Ascending aorta (tissue), 2 donors: ENCODE measurements around the gene RTN1. TPM values are rescaled to one million over a fixed set of nuclear protein-coding genes. Genes with fewer than 3 reads are reported as not detected.

Experiments
- DNase-seq, 2 donors: peaks; one replicate each; pipeline ENCODE4 v3.0.0-alpha.2; 2019; ENCODE audit warnings: low spot score in 2 of 2
- H3K27ac ChIP-seq, 2 donors: fragments of 200-600 bp; sonication (generic); one replicate each; pipeline ENCODE4 v1.5.1; 2016 to 2017; ENCODE audit warnings: mild to moderate bottlenecking in 1 of 2
- H3K27me3 ChIP-seq: fragments of 200-600 bp; sonication (generic); one replicate; pipeline ENCODE4 v1.5.1; 2017
- H3K36me3 ChIP-seq, 2 donors: fragments of 200-600 bp; sonication (generic); one replicate each; pipeline ENCODE4 v1.5.1; 2016
- H3K4me1 ChIP-seq, 2 donors: fragments of 200-600 bp; sonication (generic); one replicate each; pipeline ENCODE4 v1.5.1; 2016 to 2017; ENCODE audit warnings: mild to moderate bottlenecking in 1 of 2
- H3K4me3 ChIP-seq, 2 donors: fragments of 200-600 bp; sonication (generic); one replicate each; pipeline ENCODE4 v1.5.1; 2016 to 2017; ENCODE audit warnings: mild to moderate bottlenecking in 1 of 2
- H3K9me3 ChIP-seq, 2 donors: fragments of 200-600 bp; sonication (generic); one replicate each; pipeline ENCODE4 v1.5.1; 2016
- intact Hi-C: fragments of 100-400 bp; cut with DNase I; formaldehyde crosslinking; loops from one replicate; pipeline ENCODE4 v1.15.1; 2023
- total RNA-seq: library from RNA; depleted of rRNA; stranded (reverse); fragments of >200 nt; gene quantifications from one replicate; pipeline ENCODE4 v1.1.0, GENCODE V29; 2016
- TF ChIP-seq, protein P1 (sequence below), 3 experiments: fragments of 200-600 bp in 2 of 3; fragments of 450-650 bp in 1 of 3; sonication (generic) in 2 of 3; IDR thresholded peaks; one replicate each; pipeline ENCODE4 v1.5.1; 2016 to 2019; ENCODE audit warnings: antibody characterized with exemption in 3 of 3, mild to moderate bottlenecking in 1 of 3, moderate library complexity in 1 of 3

RTN1 gene
- total RNA-seq, 1 donor from 2014 or later, result 52.3 TPM

DNA sequence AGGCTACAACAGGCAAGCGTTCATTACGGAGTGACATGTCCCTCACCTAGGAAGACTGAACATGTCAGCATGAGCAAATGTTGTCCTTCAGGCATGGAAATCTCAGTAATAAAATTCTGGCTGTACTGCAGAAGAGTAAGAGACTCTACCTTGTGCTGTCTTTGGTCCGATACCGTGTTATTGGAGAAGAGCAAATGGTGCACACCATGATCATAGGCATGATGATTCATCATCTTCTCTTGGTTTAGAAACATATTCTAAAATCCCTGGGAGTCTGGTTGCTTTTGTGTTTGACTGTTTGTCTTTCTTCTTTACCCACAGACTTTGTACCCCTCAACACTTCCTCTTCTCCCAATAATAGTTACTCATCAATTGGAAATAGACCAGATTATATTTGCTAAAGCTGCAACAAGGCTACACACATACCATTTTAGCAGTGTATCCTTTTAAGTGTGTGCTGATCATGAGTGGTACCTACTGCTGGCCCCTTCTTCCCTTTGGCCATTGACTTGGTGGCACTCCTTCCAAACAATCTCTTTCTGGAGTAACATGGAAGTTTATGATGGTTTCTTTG lies 93.5 kb downstream of the RTN1 start:
- no peak overlapping the region for H3K27ac ChIP-seq
- H3K36me3 ChIP-seq, result no peaks in the 10 kb centered on the region
- no peaks in the 10 kb centered on the region for H3K4me1 ChIP-seq
- no peak for DNase-seq
- no peak overlapping the region for H3K4me3 ChIP-seq
- TF ChIP-seq, protein P1, sequence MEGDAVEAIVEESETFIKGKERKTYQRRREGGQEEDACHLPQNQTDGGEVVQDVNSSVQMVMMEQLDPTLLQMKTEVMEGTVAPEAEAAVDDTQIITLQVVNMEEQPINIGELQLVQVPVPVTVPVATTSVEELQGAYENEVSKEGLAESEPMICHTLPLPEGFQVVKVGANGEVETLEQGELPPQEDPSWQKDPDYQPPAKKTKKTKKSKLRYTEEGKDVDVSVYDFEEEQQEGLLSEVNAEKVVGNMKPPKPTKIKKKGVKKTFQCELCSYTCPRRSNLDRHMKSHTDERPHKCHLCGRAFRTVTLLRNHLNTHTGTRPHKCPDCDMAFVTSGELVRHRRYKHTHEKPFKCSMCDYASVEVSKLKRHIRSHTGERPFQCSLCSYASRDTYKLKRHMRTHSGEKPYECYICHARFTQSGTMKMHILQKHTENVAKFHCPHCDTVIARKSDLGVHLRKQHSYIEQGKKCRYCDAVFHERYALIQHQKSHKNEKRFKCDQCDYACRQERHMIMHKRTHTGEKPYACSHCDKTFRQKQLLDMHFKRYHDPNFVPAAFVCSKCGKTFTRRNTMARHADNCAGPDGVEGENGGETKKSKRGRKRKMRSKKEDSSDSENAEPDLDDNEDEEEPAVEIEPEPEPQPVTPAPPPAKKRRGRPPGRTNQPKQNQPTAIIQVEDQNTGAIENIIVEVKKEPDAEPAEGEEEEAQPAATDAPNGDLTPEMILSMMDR (IDR thresholded peaks at IDR 0.05), result no peak
- no peaks in the 10 kb centered on the region for H3K27me3 ChIP-seq
- intact Hi-C loops, result no loop called here
- H3K9me3 ChIP-seq, result no peaks in the 10 kb centered on the region

DNA sequence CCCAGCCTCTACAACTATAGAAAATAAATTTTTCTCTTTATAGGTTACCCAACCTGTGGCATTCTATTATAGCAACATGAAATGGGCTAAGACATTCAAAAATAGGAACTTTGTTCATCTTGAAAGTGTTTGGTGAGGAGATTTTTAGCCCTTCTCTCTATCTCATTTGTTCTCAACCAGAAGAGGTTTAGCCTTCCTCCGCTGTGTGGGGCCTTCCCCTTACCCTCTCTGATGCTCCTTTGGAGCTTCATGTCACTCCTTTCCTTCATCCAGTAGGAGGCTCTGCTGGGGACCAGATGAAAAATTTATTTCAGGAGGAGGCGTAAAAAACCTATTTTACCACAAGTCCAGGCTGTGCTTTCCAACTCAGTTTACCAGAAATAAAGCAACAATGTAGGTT lies 94.1 kb downstream of the RTN1 start:
- Histone ChIP-seq H3K4me3 (no peak overlapping the region), H3K27me3 (no peaks in the 10 kb centered on the region), H3K27ac (no peak overlapping the region), H3K36me3 (no peaks in the 10 kb centered on the region), H3K9me3 (no peaks in the 10 kb centered on the region), H3K4me1 (no peaks in the 10 kb centered on the region)
- intact Hi-C loops, result no loop called here
- TF ChIP-seq, protein P1 (IDR thresholded peaks at IDR 0.05), result no peak
- DNase-seq, result no peak

DNA sequence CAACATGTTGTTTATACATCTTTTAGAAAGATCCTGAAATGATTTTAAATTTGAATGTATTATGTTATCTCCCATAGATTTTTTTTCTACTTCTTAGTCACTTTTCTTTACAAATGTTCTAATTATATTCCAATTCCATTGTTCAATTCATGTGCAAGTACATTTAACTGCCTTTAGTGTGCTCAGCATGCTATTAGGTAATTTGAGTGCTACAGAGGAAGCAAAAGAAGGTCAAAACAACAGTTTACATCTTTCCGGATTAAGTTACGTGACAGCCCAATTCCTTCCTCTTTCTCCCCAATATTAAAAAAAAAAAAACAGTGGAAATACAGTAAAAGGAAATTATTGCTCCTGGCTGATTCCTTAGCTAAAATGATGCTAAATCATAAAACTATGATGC lies 98.3 kb downstream of the RTN1 start:
- Histone ChIP-seq H3K9me3 (no peaks in the 10 kb centered on the region), H3K4me1 (no peaks in the 10 kb centered on the region), H3K36me3 (no peaks in the 10 kb centered on the region), H3K4me3 (no peak overlapping the region), H3K27ac (no peak overlapping the region), H3K27me3 (no peaks in the 10 kb centered on the region)
- no peak for DNase-seq
- TF ChIP-seq, protein P1 (IDR thresholded peaks at IDR 0.05), result no peak
- intact Hi-C loops, result no loop called here

DNA sequence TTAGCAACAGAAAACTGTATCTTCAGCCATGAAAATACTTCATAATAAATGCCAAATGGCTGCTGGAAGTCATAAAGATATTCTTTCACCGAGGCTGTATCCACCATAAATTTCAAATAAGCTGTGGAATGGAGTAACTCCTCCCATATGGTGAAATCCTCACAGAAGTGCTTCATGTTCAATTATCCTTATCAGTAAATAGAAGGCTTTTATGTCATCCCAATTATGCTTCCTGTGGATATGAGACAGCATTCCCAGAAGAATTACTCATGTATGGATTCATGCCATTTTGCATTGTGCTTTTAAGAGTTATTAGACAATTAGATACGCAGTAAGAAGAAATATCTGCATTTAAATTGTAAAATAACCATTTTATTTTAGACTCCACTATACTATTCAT lies 99.0 kb downstream of the RTN1 start:
- Histone ChIP-seq H3K4me3 (no peak overlapping the region), H3K4me1 (no peaks in the 10 kb centered on the region), H3K36me3 (no peaks in the 10 kb centered on the region), H3K27ac (no peak overlapping the region), H3K9me3 (no peaks in the 10 kb centered on the region), H3K27me3 (no peaks in the 10 kb centered on the region)
- intact Hi-C loops, result no loop called here
- TF ChIP-seq, protein P1 (IDR thresholded peaks at IDR 0.05), result no peak
- DNase-seq, result no peak

DNA sequence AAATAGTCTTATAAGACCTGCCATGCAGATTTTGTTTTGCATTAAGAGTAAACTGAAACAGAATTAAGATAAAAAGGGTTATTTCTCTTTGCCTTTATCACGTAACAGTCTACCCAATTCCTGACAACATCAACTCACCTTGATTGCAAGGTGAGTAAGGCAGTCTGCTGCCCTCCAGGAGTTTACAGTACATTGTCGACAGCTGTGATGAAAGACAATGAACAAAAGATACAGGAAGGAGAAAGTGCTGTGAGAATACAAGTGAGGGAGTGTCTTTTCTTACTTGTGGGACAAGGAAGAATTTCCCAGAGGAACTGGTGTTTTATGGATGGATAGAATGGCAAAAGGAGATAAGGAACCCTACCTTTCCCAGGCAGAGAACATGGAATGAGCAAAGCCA lies 101.0 kb downstream of the RTN1 start:
- Histone ChIP-seq H3K27me3 (no peaks in the 10 kb centered on the region), H3K27ac (no peak overlapping the region), H3K4me1 (no peaks in the 10 kb centered on the region), H3K4me3 (no peak overlapping the region), H3K36me3 (no peaks in the 10 kb centered on the region), H3K9me3 (no peaks in the 10 kb centered on the region)
- intact Hi-C loops, result no loop called here
- TF ChIP-seq, protein P1 (IDR thresholded peaks at IDR 0.05), result no peak
- DNase-seq, result no peak

DNA sequence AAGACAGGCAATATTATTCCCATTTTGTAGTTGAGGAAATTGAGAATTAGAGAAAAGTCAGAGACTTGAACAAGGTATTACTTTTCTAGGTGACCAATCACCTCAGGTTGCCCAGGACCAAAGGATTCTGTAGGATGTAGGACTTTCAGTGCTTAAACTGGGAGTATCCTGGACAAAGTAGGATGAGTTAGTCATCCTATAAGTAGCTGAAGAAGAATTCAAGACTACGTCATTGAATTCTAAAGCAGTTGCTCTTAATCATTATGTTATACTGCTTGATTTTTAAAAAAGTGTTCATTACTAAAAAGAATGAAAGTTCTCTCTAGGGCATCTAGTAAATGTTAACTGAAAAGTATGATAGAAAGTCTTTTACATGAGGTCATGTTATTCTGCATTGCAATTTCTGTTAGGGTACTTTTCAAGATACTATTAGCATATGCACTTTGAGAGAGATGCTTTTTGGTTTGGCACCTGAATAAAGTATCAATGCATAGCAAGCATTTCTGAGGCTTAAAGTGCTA lies 101.7 kb downstream of the RTN1 start:
- intact Hi-C loops, result no loop called here
- Histone ChIP-seq H3K4me3 (no peak overlapping the region), H3K9me3 (no peaks in the 10 kb centered on the region), H3K4me1 (no peaks in the 10 kb centered on the region), H3K27me3 (no peaks in the 10 kb centered on the region), H3K36me3 (no peaks in the 10 kb centered on the region), H3K27ac (no peak overlapping the region)
- DNase-seq, result no peak
- TF ChIP-seq, protein P1 (IDR thresholded peaks at IDR 0.05), result no peak
